ENCODE data around the gene CHST9.
"Not testable (repeated sequence)": the region's sequence is repeated elsewhere in the genome, so short reads cannot be mapped to it uniquely, and the experiment has no call there.

The CHST9 gene

GRCh38 chr18:26992926-26993325 is 192.2 kb downstream of the CHST9 start:
- no peak for DNase-seq

- no peak for DNase-seq
These were observed 195.3 kb downstream of the CHST9 start for GRCh38 chr18:26989842-26990241.

GRCh38 chr18:26981360-26982082 is 203.6 kb downstream of the CHST9 start:
- DNase-seq: no peak

GRCh38 chr18:26978812-26979341 is 206.2 kb downstream of the CHST9 start:
- no peak for DNase-seq

- DNase-seq: no peak
These were observed 207.3 kb downstream of the CHST9 start for GRCh38 chr18:26977781-26978180.

GRCh38 chr18:26976206-26976605 is 208.9 kb downstream of the CHST9 start:
- no peak for DNase-seq

GRCh38 chr18:26972549-26972948 is 212.6 kb downstream of the CHST9 start:
- not testable (repeated sequence) for DNase-seq

- no peak for DNase-seq
These were observed 213.7 kb downstream of the CHST9 start for GRCh38 chr18:26971409-26971808.

- DNase-seq: no peak
These were observed 214.5 kb downstream of the CHST9 start for GRCh38 chr18:26970637-26971036.

GRCh38 chr18:26965206-26965605 is 219.9 kb downstream of the CHST9 start:
- DNase-seq: no peak

GRCh38 chr18:26963292-26963691 is 221.8 kb downstream of the CHST9 start:
- DNase-seq: no peak

GRCh38 chr18:26961839-26962238 is 223.3 kb downstream of the CHST9 start:
- DNase-seq: no peak

GRCh38 chr18:26960911-26961310 is 224.2 kb downstream of the CHST9 start:
- no peak for DNase-seq

- DNase-seq: no peak
These were observed 228.2 kb downstream of the CHST9 start for GRCh38 chr18:26956863-26957262.

GRCh38 chr18:26948703-26949102 is 236.4 kb downstream of the CHST9 start:
- DNase-seq: no peak

- no peak for DNase-seq
These were observed 241.2 kb downstream of the CHST9 start for GRCh38 chr18:26943906-26944305.

GRCh38 chr18:26941584-26941983 is 243.5 kb downstream of the CHST9 start:
- DNase-seq: no peak

GRCh38 chr18:26940744-26941398 is 244.2 kb downstream of the CHST9 start:
- no peak for DNase-seq

- DNase-seq: no peak
These were observed 253.4 kb downstream of the CHST9 start for GRCh38 chr18:26931659-26932058.

GRCh38 chr18:26930630-26931029 is 254.5 kb downstream of the CHST9 start:
- no peak for DNase-seq

- no peak for DNase-seq
These were observed 256.3 kb downstream of the CHST9 start for GRCh38 chr18:26928670-26929313.

- DNase-seq: not testable (repeated sequence)
These were observed 257.3 kb downstream of the CHST9 start for GRCh38 chr18:26927822-26928221.

- DNase-seq: no peak
These were observed 258.9 kb downstream of the CHST9 start for GRCh38 chr18:26926066-26926675.
